WTC11 (cell line): ENCODE measurements around the gene DYNLRB2. TPM values are rescaled to one million over a fixed set of nuclear protein-coding genes. Genes with fewer than 3 reads are reported as not detected.

Experiments
- ATAC-seq: fragments of 200-7000 bp; cut with Tn5 transposase; 2 replicates; pipeline ENCODE4 v1.10.0; 2021; ENCODE audit warnings: mild to moderate bottlenecking, moderate library complexity
- CTCF ChIA-PET: fragments of 300-600 bp; sonication (Branson Sonifier 250); formaldehyde crosslinking; loops from one replicate; lab custom pipeline; 2021; ENCODE audit warnings: antibody characterized with exemption; lab: Charles Lee
- POLR2A ChIA-PET: fragments of 350-600 bp; sonication (Branson Sonifier 250); formaldehyde crosslinking; loops from one replicate; lab custom pipeline; 2021; ENCODE audit warnings: antibody characterized with exemption; lab: Charles Lee
- DNase-seq: peaks from one replicate; pipeline ENCODE4 v3.0.0; 2021; ENCODE audit warnings: low spot score
- H3K27ac Mint-ChIP-seq: 2 replicates; pipeline ENCODE4 v1.8.0; 2021; ENCODE audit warnings: mixed read lengths
- H3K27me3 Mint-ChIP-seq: 2 replicates; pipeline ENCODE4 v1.8.0; 2021; ENCODE audit warnings: low read depth, mild to moderate bottlenecking, moderate library complexity, mixed read lengths
- H3K36me3 Mint-ChIP-seq: 2 replicates; pipeline ENCODE4 v1.8.0; 2021; ENCODE audit warnings: mixed read lengths
- H3K4me1 Mint-ChIP-seq: 2 replicates; pipeline ENCODE4 v1.8.0; 2022; ENCODE audit warnings: mixed read lengths
- H3K4me3 Mint-ChIP-seq: 2 replicates; pipeline ENCODE4 v1.8.0; 2021; ENCODE audit warnings: mild to moderate bottlenecking, moderate library complexity, mixed read lengths
- H3K9me3 Mint-ChIP-seq: 2 replicates; pipeline ENCODE4 v1.8.0; 2021; ENCODE audit warnings: mixed read lengths
- ESRRA ChIP-seq: sonication (generic); formaldehyde crosslinking; IDR thresholded peaks from 2 replicates; pipeline ENCODE4 v1.8.1; 2022; ENCODE audit warnings: mild to moderate bottlenecking, missing genetic modification reagents, borderline replicate concordance
- FOXK1 ChIP-seq: sonication (generic); formaldehyde crosslinking; IDR thresholded peaks from 2 replicates; pipeline ENCODE4 v1.8.0; 2022; ENCODE audit warnings: mild to moderate bottlenecking, moderate library complexity, missing genetic modification reagents
- GRHL2 ChIP-seq: fragments of 250-450 bp; sonication (Bioruptor Pico); IDR thresholded peaks from 2 replicates; pipeline ENCODE4 v1.8.0; 2022; ENCODE audit warnings: mild to moderate bottlenecking, moderate library complexity; ENCODE audit not compliant: insufficient replicate concordance, severe bottlenecking
- JUN ChIP-seq: sonication (generic); formaldehyde crosslinking; IDR thresholded peaks from 2 replicates; pipeline ENCODE4 v1.8.0; 2023; ENCODE audit warnings: mild to moderate bottlenecking, missing genetic modification reagents
- MYBL2 ChIP-seq: sonication (generic); formaldehyde crosslinking; IDR thresholded peaks from 2 replicates; pipeline ENCODE4 v1.8.1; 2023; ENCODE audit warnings: mild to moderate bottlenecking, moderate library complexity, missing genetic modification reagents
- NFATC4 ChIP-seq: fragments of 250-450 bp; sonication (Bioruptor Pico); IDR thresholded peaks from 2 replicates; pipeline ENCODE4 v1.9.0; 2021; ENCODE audit warnings: mild to moderate bottlenecking
- RORB ChIP-seq: fragments of 250-450 bp; sonication (Bioruptor Pico); IDR thresholded peaks from 2 replicates; pipeline ENCODE4 v1.9.0; 2021; ENCODE audit warnings: mild to moderate bottlenecking
- TP53 ChIP-seq: sonication (generic); formaldehyde crosslinking; IDR thresholded peaks from 2 replicates; pipeline ENCODE4 v1.8.1; 2023; ENCODE audit warnings: mild to moderate bottlenecking, missing genetic modification reagents
- ZNF416 ChIP-seq: fragments of 250-450 bp; sonication (Bioruptor Pico); IDR thresholded peaks from 2 replicates; pipeline ENCODE4 v1.9.0; 2021; ENCODE audit warnings: mild to moderate bottlenecking, inconsistent platforms
- ZNF423 ChIP-seq: fragments of 250-450 bp; sonication (Bioruptor Pico); IDR thresholded peaks from 2 replicates; pipeline ENCODE4 v2.1.2; 2022; ENCODE audit warnings: mild to moderate bottlenecking, moderate library complexity
- total RNA-seq: library from RNA; stranded (reverse); gene quantifications from 3 replicates; pipeline ENCODE4 v1.2.3, GENCODE V29; 2021
- TF ChIP-seq, protein P1 (sequence below): fragments of 250-450 bp; sonication (Bioruptor Pico); IDR thresholded peaks from 2 replicates; pipeline ENCODE4 v1.9.0; 2021; ENCODE audit warnings: moderate library complexity, mild to moderate bottlenecking, inconsistent platforms, borderline replicate concordance
- TF ChIP-seq, protein P2 (sequence below): fragments of 250-450 bp; sonication (Bioruptor Pico); conservative IDR thresholded peaks from 2 replicates; pipeline ENCODE4 v1.9.0; 2021; ENCODE audit warnings: mild to moderate bottlenecking
- TF ChIP-seq, protein P3 (sequence below): fragments of 200-600 bp; IDR thresholded peaks from 2 replicates; pipeline ENCODE4 v1.8.0; 2022; ENCODE audit warnings: antibody characterized with exemption
- TF ChIP-seq, protein P4 (sequence below): sonication (generic); formaldehyde crosslinking; IDR thresholded peaks from 2 replicates; pipeline ENCODE4 v1.8.1; 2022; ENCODE audit warnings: mild to moderate bottlenecking, missing genetic modification reagents, moderate library complexity, borderline replicate concordance

Gene DYNLRB2
- total RNA-seq, 1 experiment from 2014 or later, result not detected

DNA sequence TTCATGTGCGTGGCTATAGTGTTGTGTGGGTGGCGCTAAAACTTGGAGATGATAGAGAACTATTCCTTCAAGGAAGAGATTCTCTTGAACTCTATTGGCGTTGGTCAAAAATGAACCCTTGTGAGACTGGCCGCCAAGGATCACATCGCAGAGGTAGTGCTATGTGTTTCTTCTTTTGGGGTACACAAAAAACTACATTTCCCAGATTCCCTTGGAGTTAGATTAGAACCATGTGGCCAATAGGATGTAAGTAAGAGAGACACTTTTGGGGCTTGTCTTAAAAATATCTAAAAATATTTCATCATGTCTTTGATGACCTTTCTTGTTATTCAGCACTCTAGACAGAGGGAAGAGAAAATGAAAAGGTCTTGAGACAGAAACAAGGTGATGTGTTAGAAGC lies 25.4 kb upstream of the DYNLRB2 start (continued):
- TF ChIP-seq, protein P1, sequence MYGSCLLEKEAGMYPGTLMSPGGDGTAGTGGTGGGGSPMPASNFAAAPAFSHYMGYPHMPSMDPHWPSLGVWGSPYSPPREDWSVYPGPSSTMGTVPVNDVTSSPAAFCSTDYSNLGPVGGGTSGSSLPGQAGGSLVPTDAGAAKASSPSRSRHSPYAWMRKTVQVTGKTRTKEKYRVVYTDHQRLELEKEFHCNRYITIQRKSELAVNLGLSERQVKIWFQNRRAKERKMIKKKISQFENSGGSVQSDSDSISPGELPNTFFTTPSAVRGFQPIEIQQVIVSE (CRISPR knock-in tag), result no peak
- TF ChIP-seq JUN (CRISPR knock-in tag), result no peak
- no peak for TF ChIP-seq ZNF416 (CRISPR knock-in tag)
- TF ChIP-seq FOXK1 (CRISPR knock-in tag), result no peak
- TF ChIP-seq NFATC4 (CRISPR knock-in tag), result no peak

DNA sequence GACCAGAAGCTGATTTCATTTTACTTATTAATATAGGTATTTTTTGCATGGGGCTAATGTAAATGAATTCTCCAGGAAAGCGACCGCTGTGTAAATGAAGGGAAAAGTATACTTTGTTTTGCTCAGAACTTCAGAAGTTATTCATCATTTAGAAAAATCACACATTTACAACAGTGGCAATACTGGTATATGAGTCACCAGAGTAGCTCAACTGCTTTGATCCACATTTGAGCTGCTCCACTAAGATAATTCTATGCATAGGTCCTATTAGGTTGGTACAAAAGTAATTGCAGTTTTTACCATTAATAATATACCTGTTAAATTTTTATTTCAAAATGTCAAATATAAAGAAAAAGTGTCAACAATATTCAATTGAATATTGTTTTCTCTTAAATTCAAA lies 22.9 kb upstream of the DYNLRB2 start:
- H3K27ac Mint-ChIP-seq, result no peak overlapping the region
- H3K4me1 Mint-ChIP-seq, result peaks cover 36% of the 10 kb centered on the region
- no peak for DNase-seq
- no peaks in the 10 kb centered on the region for H3K27me3 Mint-ChIP-seq
- peaks cover 3% of the 10 kb centered on the region for H3K9me3 Mint-ChIP-seq
- ATAC-seq, result no peak
- ChIA-PET CTCF (interaction anchor here (1.6 to 2.1 kb wide), 2 partner anchors 9 to 51 kb away, joined by 3 to 9 read pairs; no protein-coding TSS in a partner anchor), POLR2A (no interaction called here)
- no peaks in the 10 kb centered on the region for H3K36me3 Mint-ChIP-seq
- no peak overlapping the region for H3K4me3 Mint-ChIP-seq
- no peak for TF ChIP-seq TP53 (CRISPR knock-in tag)
- TF ChIP-seq, protein P2, sequence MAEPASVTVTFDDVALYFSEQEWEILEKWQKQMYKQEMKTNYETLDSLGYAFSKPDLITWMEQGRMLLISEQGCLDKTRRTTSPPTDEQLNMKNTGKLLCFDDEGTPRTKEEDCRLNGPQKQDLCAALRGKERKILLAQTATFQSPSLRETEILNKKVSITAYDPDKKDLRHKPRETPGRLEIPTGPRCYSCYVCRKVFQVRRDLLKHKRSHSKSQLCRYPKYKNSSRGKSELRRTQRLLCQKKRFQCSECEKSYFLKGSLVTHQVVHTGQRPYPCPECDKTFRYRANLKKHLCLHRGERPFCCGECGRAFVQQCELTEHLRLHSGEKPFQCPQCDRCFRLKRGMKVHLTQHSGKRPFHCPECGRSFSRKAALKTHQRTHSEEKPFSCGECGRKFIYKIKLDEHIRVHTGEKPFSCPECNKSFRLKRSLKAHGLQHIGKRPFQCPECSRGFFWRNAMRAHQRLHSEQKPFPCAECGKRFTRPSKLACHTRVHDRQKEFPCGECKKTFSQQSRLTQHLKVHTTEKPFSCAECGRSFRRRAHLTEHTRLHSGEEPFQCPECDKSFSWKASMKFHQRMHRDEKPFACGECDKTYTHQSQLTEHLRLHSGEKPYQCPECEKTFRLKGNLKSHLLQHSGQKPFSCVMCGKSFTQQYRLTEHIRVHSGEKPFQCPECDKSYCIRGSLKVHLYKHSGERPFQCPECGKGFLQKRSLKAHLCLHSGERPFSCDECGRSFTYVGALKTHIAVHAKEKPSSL, result no peak
- TF ChIP-seq GRHL2 (CRISPR knock-in tag), result no peak
- no peak for TF ChIP-seq ZNF423 (CRISPR knock-in tag)
- TF ChIP-seq, all 79 proteins: peak for 0

DNA sequence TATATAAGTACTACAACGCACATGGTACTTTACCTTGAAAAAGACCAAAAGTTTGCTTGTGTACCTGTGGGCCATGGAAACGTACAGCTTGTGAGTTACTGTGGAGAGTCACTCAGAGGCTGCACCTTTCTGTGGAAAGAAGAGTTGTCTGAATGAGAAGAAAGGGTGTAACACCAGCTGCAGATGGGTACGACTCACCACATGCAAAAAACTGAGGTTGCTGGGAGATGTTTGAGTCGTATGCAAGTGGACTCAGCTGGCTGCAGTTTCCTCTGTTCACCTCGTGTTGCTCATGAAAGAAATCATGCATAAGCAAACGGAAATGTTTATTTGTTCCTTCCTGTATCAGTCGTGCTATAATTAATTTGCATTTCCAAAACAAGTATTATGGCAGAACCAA lies 22.4 kb upstream of the DYNLRB2 start:
- ATAC-seq (no peak), DNase-seq (no peak)
- Mint-ChIP-seq H3K27me3 (no peaks in the 10 kb centered on the region), H3K36me3 (no peaks in the 10 kb centered on the region), H3K9me3 (peaks cover 3% of the 10 kb centered on the region), H3K4me3 (no peak overlapping the region), H3K27ac (no peak overlapping the region), H3K4me1 (peaks cover 30% of the 10 kb centered on the region)
- no peak for TF ChIP-seq ESRRA (CRISPR knock-in tag)
- TF ChIP-seq MYBL2 (CRISPR knock-in tag), result no peak
- ChIA-PET CTCF (interaction anchor here (1.6 to 2.1 kb wide), 2 partner anchors 8 to 52 kb away, joined by 3 to 9 read pairs; no protein-coding TSS in a partner anchor), POLR2A (no interaction called here)

DNA sequence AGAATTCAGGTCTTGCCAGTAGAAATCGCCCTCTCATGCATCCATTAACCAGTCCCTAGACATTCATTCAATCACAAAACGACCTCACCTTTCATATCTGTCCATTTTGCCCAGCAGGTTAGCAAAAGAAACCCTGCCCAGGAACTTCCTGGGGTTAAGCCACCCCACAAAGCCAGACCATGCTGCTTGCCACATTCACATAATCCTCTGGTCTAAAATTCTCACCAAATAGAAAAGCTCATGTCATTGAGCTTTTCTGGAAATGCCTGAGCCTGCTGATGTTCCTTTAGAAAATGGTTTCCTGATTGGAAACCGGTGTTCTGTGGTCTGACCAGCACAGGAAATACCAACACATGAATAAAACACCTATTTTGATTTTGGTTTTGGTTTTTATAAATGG lies 21.6 kb upstream of the DYNLRB2 start:
- no peak for TF ChIP-seq RORB (CRISPR knock-in tag)
- TF ChIP-seq, protein P3, sequence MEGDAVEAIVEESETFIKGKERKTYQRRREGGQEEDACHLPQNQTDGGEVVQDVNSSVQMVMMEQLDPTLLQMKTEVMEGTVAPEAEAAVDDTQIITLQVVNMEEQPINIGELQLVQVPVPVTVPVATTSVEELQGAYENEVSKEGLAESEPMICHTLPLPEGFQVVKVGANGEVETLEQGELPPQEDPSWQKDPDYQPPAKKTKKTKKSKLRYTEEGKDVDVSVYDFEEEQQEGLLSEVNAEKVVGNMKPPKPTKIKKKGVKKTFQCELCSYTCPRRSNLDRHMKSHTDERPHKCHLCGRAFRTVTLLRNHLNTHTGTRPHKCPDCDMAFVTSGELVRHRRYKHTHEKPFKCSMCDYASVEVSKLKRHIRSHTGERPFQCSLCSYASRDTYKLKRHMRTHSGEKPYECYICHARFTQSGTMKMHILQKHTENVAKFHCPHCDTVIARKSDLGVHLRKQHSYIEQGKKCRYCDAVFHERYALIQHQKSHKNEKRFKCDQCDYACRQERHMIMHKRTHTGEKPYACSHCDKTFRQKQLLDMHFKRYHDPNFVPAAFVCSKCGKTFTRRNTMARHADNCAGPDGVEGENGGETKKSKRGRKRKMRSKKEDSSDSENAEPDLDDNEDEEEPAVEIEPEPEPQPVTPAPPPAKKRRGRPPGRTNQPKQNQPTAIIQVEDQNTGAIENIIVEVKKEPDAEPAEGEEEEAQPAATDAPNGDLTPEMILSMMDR, result no peak
- TF ChIP-seq, protein P4, sequence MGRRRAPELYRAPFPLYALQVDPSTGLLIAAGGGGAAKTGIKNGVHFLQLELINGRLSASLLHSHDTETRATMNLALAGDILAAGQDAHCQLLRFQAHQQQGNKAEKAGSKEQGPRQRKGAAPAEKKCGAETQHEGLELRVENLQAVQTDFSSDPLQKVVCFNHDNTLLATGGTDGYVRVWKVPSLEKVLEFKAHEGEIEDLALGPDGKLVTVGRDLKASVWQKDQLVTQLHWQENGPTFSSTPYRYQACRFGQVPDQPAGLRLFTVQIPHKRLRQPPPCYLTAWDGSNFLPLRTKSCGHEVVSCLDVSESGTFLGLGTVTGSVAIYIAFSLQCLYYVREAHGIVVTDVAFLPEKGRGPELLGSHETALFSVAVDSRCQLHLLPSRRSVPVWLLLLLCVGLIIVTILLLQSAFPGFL, result no peak
- TF ChIP-seq, protein P2, result no peak
- ATAC-seq (no peak), DNase-seq (no peak)
- Mint-ChIP-seq H3K36me3 (no peaks in the 10 kb centered on the region), H3K27me3 (no peaks in the 10 kb centered on the region), H3K4me3 (no peak overlapping the region), H3K27ac (no peak overlapping the region), H3K9me3 (peaks cover 3% of the 10 kb centered on the region), H3K4me1 (peaks cover 23% of the 10 kb centered on the region)
- POLR2A ChIA-PET, result no interaction called here
- CTCF ChIA-PET, result interaction anchor here (1.6 kb wide), 1 partner anchor 53 kb away, joined by 3 read pairs; no protein-coding TSS in a partner anchor
